ENCODE measurements around the gene NFKBIE. TPM values are rescaled to one million over a fixed set of nuclear protein-coding genes. Genes with fewer than 3 reads are reported as not detected.

NFKBIE gene
- total RNA-seq, 2 experiments from 2014 or later = 43.0 to 43.1 TPM

DNA sequence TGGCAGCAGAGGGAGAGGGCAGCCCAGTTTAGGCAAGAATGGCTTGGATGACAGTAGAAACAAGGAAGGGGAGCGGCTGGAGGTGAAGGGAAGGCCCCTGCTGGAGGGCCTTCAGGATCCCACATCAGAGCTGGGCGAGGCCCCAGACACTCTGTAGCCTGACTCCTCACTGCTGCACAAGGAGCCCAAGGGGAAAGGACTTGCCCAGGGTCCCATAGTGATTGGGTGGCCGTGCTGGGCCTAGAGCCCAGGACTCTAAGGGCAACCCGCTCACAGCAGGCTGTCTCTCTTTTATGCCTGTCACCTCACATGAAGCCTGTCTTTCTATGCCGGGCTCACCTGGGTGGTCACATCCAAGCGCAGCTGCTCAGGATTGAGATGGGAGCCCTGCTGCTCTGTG lies 38.5 kb upstream of the NFKBIE start:
- Mint-ChIP-seq H3K27ac (no peak overlapping the region), H3K36me3 (ENCODE audit: low read depth) (peaks cover 74% of the 10 kb centered on the region), H3K4me3 (no peak overlapping the region), H3K4me1 (ENCODE audit: low read depth) (no peaks in the 10 kb centered on the region), H3K9me3 (no peaks in the 10 kb centered on the region), H3K27me3 (no peaks in the 10 kb centered on the region)
- ATAC-seq (ENCODE audit: poor library complexity) = no peak
- Histone ChIP-seq H3K4me1 (ENCODE audit: insufficient read depth, low read length) (no peaks in the 10 kb centered on the region), H3K36me3 (ENCODE audit: insufficient read depth, low read length) (peaks cover 75% of the 10 kb centered on the region), H3K9me3 (ENCODE audit: control insufficient read depth in 1 of 2, insufficient read depth in 1 of 2, low read length in 2 of 2) (no peaks in the 10 kb centered on the region), H3K27ac (ENCODE audit: low read depth in 1 of 2, low read length in 2 of 2) (no peak overlapping the region), H3K27me3 (ENCODE audit: control insufficient read depth in 1 of 2, insufficient read depth in 2 of 2, low read length in 2 of 2) (no peaks in the 10 kb centered on the region), H3K4me3 (ENCODE audit: low read length) (no peak overlapping the region)
- ChIA-PET CTCF (interaction anchor here (1.0 to 1.9 kb wide), 2 partner anchors 11 to 36 kb away, joined by 3 to 6 read pairs; no protein-coding TSS in a partner anchor), POLR2A (no interaction called here)
- DNase-seq = no peak
- no peak for TF ChIP-seq CTCF (IDR thresholded peaks at IDR 0.05)
- intact Hi-C loops (cut with DNase I, micrococcal nuclease) = loop anchor here (1.0 kb wide), 3 partner anchors 35 to 132 kb away; no protein-coding TSS in a partner anchor

DNA sequence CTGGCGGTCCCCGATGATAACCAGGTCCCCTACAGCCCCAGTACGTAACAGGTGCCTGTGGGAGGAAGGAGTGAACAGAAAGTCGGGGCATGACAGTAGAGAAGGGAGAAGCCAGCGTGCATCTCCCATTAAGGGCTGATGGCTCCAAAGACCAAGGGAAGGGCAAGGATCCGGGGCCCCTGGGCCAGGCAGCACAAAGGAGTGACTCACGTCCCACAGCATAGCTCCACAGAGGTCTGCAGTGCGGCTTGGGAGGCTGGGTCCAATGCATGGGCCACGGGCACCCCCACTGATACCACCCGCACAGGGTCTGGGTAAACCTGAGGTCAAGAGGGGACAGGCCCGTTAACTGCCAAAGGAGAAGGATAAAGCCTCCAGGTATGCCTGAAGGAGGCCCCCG lies 37.5 kb upstream of the NFKBIE start:
- no peak for ATAC-seq (ENCODE audit: poor library complexity)

DNA sequence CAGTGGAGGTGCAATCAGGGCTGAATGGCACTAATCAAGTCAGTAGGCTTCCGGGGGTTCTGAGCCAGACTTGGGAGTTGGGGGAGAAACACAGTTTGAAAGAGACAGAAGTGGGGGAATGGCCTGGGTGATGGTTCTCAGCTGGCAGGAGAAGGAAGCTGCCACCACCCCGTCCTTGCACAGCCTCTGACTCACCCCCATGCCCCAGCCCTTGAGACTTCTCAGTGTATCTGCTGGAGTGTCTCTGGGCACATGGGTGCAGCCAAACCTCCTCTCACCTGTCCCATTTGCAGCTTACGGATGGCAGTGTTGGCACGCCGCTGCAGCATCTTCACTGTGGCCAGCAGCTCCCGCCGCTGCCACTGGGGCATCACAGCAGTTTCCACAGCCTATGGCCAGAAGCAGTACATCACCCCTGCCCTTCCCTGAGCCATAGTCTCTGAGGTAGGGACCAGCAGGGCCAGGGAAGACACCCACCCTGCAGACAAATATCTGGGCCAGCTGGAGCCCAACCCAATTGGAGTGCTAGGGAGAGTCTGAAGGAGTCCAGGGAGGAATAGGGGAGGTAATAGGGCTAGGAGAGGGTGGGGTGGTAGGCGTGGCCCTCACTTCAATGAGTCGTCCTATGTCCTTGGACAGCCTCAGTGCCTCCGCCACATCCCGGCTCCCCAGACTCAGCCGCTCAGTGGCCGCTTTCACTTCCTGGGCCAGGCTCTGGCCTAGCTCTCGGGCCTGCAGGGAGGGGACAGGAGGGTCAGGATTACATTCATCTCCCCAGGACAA lies 36.6 kb upstream of the NFKBIE start:
- Mint-ChIP-seq H3K9me3 (no peaks in the 10 kb centered on the region), H3K27ac (no peak overlapping the region), H3K36me3 (ENCODE audit: low read depth) (peaks cover 59% of the 10 kb centered on the region), H3K4me1 (ENCODE audit: low read depth) (peaks cover 8% of the 10 kb centered on the region), H3K4me3 (no peak overlapping the region), H3K27me3 (peaks cover 1% of the 10 kb centered on the region)
- intact Hi-C loops (cut with DNase I, micrococcal nuclease) = no loop called here
- peaks cover 0 to 5% of the 10 kb centered on the region in 2 experiments for H3K9me3 ChIP-seq (ENCODE audit: control insufficient read depth in 1 of 2, insufficient read depth in 1 of 2, low read length in 2 of 2)
- no peak for TF ChIP-seq CTCF (IDR thresholded peaks at IDR 0.05)
- peaks cover 13% of the 10 kb centered on the region for H3K4me1 ChIP-seq (ENCODE audit: insufficient read depth, low read length)
- H3K27ac ChIP-seq (ENCODE audit: low read depth in 1 of 2, low read length in 2 of 2) = no peak overlapping the region
- no peak for DNase-seq
- ATAC-seq (ENCODE audit: poor library complexity) = no peak
- H3K27me3 ChIP-seq (ENCODE audit: control insufficient read depth in 1 of 2, insufficient read depth in 2 of 2, low read length in 2 of 2) = peaks cover 8 to 9% of the 10 kb centered on the region in 2 experiments
- CTCF ChIA-PET = interaction anchor here (1.7 kb wide), 1 partner anchor 11 kb away, joined by 4 read pairs; the partner anchor contains the start of gene AARS2
- POLR2A ChIA-PET = interaction anchor here (0.9 kb wide), 1 partner anchor 11 kb away, joined by 3 read pairs; the partner anchor contains the start of gene AARS2
- H3K4me3 ChIP-seq (ENCODE audit: low read length) = no peak overlapping the region
- peaks cover 61% of the 10 kb centered on the region for H3K36me3 ChIP-seq (ENCODE audit: insufficient read depth, low read length)

More for the DNA sequence above, 37.5 kb upstream of the NFKBIE start:
- TF ChIP-seq CTCF (IDR thresholded peaks at IDR 0.05) = no peak
- ChIA-PET POLR2A (no interaction called here), CTCF (interaction anchor here (1.0 to 1.7 kb wide), 2 partner anchors 10 to 35 kb away, joined by 3 to 4 read pairs; partner anchors contain the start of gene AARS2)
- peaks cover 5% of the 10 kb centered on the region for H3K4me1 ChIP-seq (ENCODE audit: insufficient read depth, low read length)
- DNase-seq = no peak
- Mint-ChIP-seq H3K4me3 (no peak overlapping the region), H3K4me1 (ENCODE audit: low read depth) (peaks cover 2% of the 10 kb centered on the region), H3K9me3 (no peaks in the 10 kb centered on the region), H3K27me3 (no peaks in the 10 kb centered on the region), H3K36me3 (ENCODE audit: low read depth) (peaks cover 68% of the 10 kb centered on the region), H3K27ac (no peak overlapping the region)
- no peak overlapping the region for H3K27ac ChIP-seq (ENCODE audit: low read depth in 1 of 2, low read length in 2 of 2)
- peaks cover 70% of the 10 kb centered on the region for H3K36me3 ChIP-seq (ENCODE audit: insufficient read depth, low read length)
- intact Hi-C loops (cut with DNase I, micrococcal nuclease) = no loop called here
- no peaks in the 10 kb centered on the region for H3K9me3 ChIP-seq (ENCODE audit: control insufficient read depth in 1 of 2, insufficient read depth in 1 of 2, low read length in 2 of 2)
- H3K4me3 ChIP-seq (ENCODE audit: low read length) = no peak overlapping the region
- H3K27me3 ChIP-seq (ENCODE audit: control insufficient read depth in 1 of 2, insufficient read depth in 2 of 2, low read length in 2 of 2) = peaks cover 3% of the 10 kb centered on the region in 2 experiments
